ENCODE measurements around the gene ARHGAP23.
A peak's percentile ranks its signal among the peaks of the same experiment; 100 is the strongest.
"Not testable (repeated sequence)": the region's sequence is repeated elsewhere in the genome, so short reads cannot be mapped to it uniquely, and the experiment has no call there.

Gene ARHGAP23

GRCh38 chr17:38421871-38422827 is 6.1 kb upstream of the ARHGAP23 start:
- DNase-seq = no peak

GRCh38 chr17:38424297-38424972 is 3.8 kb upstream of the ARHGAP23 start:
- no peak for DNase-seq

- no peak for DNase-seq
Measured at GRCh38 chr17:38425031-38425430, 3.2 kb upstream of the ARHGAP23 start.

- no peak for DNase-seq
Measured at GRCh38 chr17:38425744-38426143, 2.5 kb upstream of the ARHGAP23 start.

- no peak for DNase-seq
Measured at GRCh38 chr17:38426441-38426840, 1.8 kb upstream of the ARHGAP23 start.

GRCh38 chr17:38427160-38427949 is 909 bp upstream of the ARHGAP23 start:
- no peak for DNase-seq

GRCh38 chr17:38428643-38429371 is 543 bp downstream of the ARHGAP23 start:
- DNase-seq = peak; percentile 63

GRCh38 chr17:38429476-38430100 is 1.3 kb downstream of the ARHGAP23 start:
- DNase-seq = peak; percentile 42

- no peak for DNase-seq
Measured at GRCh38 chr17:38430316-38430715, 2.1 kb downstream of the ARHGAP23 start.

GRCh38 chr17:38430822-38431221 is 2.6 kb downstream of the ARHGAP23 start:
- no peak for DNase-seq

GRCh38 chr17:38431346-38432145 is 3.3 kb downstream of the ARHGAP23 start:
- DNase-seq = no peak

- no peak for DNase-seq
Measured at GRCh38 chr17:38434178-38434665, 6.0 kb downstream of the ARHGAP23 start.

- DNase-seq = no peak
Measured at GRCh38 chr17:38435795-38436194, 7.5 kb downstream of the ARHGAP23 start.

GRCh38 chr17:38436386-38436785 is 8.1 kb downstream of the ARHGAP23 start:
- no peak for DNase-seq

GRCh38 chr17:38437313-38437712 is 9.0 kb downstream of the ARHGAP23 start:
- DNase-seq = not testable (repeated sequence)

- DNase-seq = no peak
Measured at GRCh38 chr17:38439436-38439835, 11.2 kb downstream of the ARHGAP23 start.

- no peak for DNase-seq
Measured at GRCh38 chr17:38440614-38441397, 12.5 kb downstream of the ARHGAP23 start.

- no peak for DNase-seq
Measured at GRCh38 chr17:38441429-38442061, 13.3 kb downstream of the ARHGAP23 start.

- no peak for DNase-seq
Measured at GRCh38 chr17:38442548-38442947, 14.3 kb downstream of the ARHGAP23 start.

Data from retina (tissue), 1 donor.